Caco-2 (cell line): ENCODE results near the gene MEF2C. TPM values are rescaled to one million over a fixed set of nuclear protein-coding genes. Genes with fewer than 3 reads are reported as not detected.

Source experiments
- BruUV-seq: library from RNA; stranded (reverse); fragments of 400-500 nt; replicated peaks from 2 replicates; lab custom pipeline; 2021; lab: Mats Ljungman, UMichigan
- CTCF ChIA-PET: fragments of 300-600 bp; sonication (Branson Sonifier 250); formaldehyde crosslinking; loops from one replicate; lab custom pipeline; 2022; ENCODE audit warnings: antibody characterized with exemption; lab: Charles Lee
- POLR2A ChIA-PET: fragments of 300-600 bp; sonication (Branson Sonifier 250); formaldehyde crosslinking; loops from one replicate; lab custom pipeline; 2022; ENCODE audit warnings: antibody characterized with exemption; lab: Charles Lee
- DNase-seq, 2 experiments: peaks; one replicate each; pipeline versions ENCODE4 v3.0.0 to v3.0.0-alpha.2; 2020 to 2022
- H3K27me3 ChIP-seq: replicated peaks from 2 replicates; pipeline ENCODE4 v1.6.0; 2011; ENCODE audit warnings: low read length; ENCODE audit not compliant: control insufficient read depth, insufficient read depth
- H3K36me3 ChIP-seq: 2 replicates; pipeline ENCODE4 v1.5.1; 2011; ENCODE audit warnings: low read length; ENCODE audit not compliant: control insufficient read depth, insufficient read depth
- H3K4me1 ChIP-seq: fragments of 250-450 bp; sonication (Bioruptor Pico); 2 replicates; pipeline ENCODE4 v1.5.1; 2020; ENCODE audit warnings: mild to moderate bottlenecking
- H3K4me3 ChIP-seq: 2 replicates; pipeline ENCODE4 v1.5.1; 2011; ENCODE audit warnings: low read depth, mild to moderate bottlenecking, control low read depth, low read length
- H3K9me3 ChIP-seq: fragments of 250-450 bp; sonication (Bioruptor Pico); 2 replicates; pipeline ENCODE4 v1.5.1; 2020; ENCODE audit warnings: mild to moderate bottlenecking, moderate library complexity
- H3K27ac Mint-ChIP-seq: one replicate; pipeline ENCODE4 v1.8.0; 2022; ENCODE audit warnings: mixed read lengths; ENCODE audit not compliant: unreplicated experiment
- H3K27me3 Mint-ChIP-seq: one replicate; pipeline ENCODE4 v1.8.0; 2022; ENCODE audit warnings: mixed read lengths; ENCODE audit not compliant: insufficient read depth, unreplicated experiment
- H3K36me3 Mint-ChIP-seq: one replicate; pipeline ENCODE4 v1.8.0; 2022; ENCODE audit warnings: mild to moderate bottlenecking, mixed read lengths; ENCODE audit not compliant: insufficient read depth, unreplicated experiment
- H3K4me1 Mint-ChIP-seq: one replicate; pipeline ENCODE4 v1.8.0; 2022; ENCODE audit warnings: low read depth, mixed read lengths; ENCODE audit not compliant: unreplicated experiment
- H3K4me3 Mint-ChIP-seq: one replicate; pipeline ENCODE4 v1.8.0; 2022; ENCODE audit warnings: mild to moderate bottlenecking, moderate library complexity, mixed read lengths; ENCODE audit not compliant: unreplicated experiment
- H3K9me3 Mint-ChIP-seq: one replicate; pipeline ENCODE4 v1.8.0; 2022; ENCODE audit warnings: mixed read lengths; ENCODE audit not compliant: unreplicated experiment
- intact Hi-C: fragments of 100-400 bp; cut with micrococcal nuclease; formaldehyde crosslinking; loops from one replicate; pipeline ENCODE4 v1.10.0; 2022; ENCODE audit not compliant: unreplicated experiment
- total RNA-seq: library from RNA; stranded (reverse); gene quantifications from 2 replicates; pipeline ENCODE4 v1.2.3, GENCODE V29; 2022
- TF ChIP-seq, protein P1 (sequence below), 2 experiments: fragments of 200-600 bp in 1 of 2; IDR thresholded peaks; 1 replicate in 1 of 2; 2 replicates in 1 of 2; pipeline versions ENCODE4 v1.5.1 to v1.8.0; 2011 to 2022; ENCODE audit warnings: antibody characterized with exemption in 1 of 2, control low read depth in 1 of 2, inconsistent platforms in 1 of 2, low read depth in 1 of 2, low read length in 1 of 2, mild to moderate bottlenecking in 1 of 2, moderate library complexity in 1 of 2; ENCODE audit not compliant: insufficient read depth in 1 of 2, severe bottlenecking in 1 of 2, unreplicated experiment in 1 of 2

The MEF2C gene
- total RNA-seq, 1 experiment from 2014 or later: 1.5 TPM

GRCh38 chr5:88716101-88716500 is 166.9 kb downstream of the MEF2C start:
- CTCF ChIA-PET: no interaction called here
- TF ChIP-seq, protein P1, sequence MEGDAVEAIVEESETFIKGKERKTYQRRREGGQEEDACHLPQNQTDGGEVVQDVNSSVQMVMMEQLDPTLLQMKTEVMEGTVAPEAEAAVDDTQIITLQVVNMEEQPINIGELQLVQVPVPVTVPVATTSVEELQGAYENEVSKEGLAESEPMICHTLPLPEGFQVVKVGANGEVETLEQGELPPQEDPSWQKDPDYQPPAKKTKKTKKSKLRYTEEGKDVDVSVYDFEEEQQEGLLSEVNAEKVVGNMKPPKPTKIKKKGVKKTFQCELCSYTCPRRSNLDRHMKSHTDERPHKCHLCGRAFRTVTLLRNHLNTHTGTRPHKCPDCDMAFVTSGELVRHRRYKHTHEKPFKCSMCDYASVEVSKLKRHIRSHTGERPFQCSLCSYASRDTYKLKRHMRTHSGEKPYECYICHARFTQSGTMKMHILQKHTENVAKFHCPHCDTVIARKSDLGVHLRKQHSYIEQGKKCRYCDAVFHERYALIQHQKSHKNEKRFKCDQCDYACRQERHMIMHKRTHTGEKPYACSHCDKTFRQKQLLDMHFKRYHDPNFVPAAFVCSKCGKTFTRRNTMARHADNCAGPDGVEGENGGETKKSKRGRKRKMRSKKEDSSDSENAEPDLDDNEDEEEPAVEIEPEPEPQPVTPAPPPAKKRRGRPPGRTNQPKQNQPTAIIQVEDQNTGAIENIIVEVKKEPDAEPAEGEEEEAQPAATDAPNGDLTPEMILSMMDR (IDR thresholded peaks at IDR 0.05; ENCODE audit: insufficient read depth in 1 of 2, low read depth in 1 of 2, low read length in 1 of 2, severe bottlenecking in 1 of 2, unreplicated experiment in 1 of 2): no peak
- BruUV-seq: no TSS peak
- no peaks in the 10 kb centered on the region for H3K27me3 ChIP-seq
- Mint-ChIP-seq H3K27me3 (peaks cover 3% of the 10 kb centered on the region), H3K36me3 (no peaks in the 10 kb centered on the region), H3K27ac (no peak overlapping the region), H3K4me3 (no peak overlapping the region), H3K4me1 (no peaks in the 10 kb centered on the region), H3K9me3 (no peaks in the 10 kb centered on the region)
- H3K9me3 ChIP-seq: no peaks in the 10 kb centered on the region
- no peak overlapping the region for H3K4me3 ChIP-seq
- no peaks in the 10 kb centered on the region for H3K4me1 ChIP-seq
- no peak for DNase-seq
- intact Hi-C loops: no loop called here
- POLR2A ChIA-PET: no interaction called here
- no peaks in the 10 kb centered on the region for H3K36me3 ChIP-seq

DNA sequence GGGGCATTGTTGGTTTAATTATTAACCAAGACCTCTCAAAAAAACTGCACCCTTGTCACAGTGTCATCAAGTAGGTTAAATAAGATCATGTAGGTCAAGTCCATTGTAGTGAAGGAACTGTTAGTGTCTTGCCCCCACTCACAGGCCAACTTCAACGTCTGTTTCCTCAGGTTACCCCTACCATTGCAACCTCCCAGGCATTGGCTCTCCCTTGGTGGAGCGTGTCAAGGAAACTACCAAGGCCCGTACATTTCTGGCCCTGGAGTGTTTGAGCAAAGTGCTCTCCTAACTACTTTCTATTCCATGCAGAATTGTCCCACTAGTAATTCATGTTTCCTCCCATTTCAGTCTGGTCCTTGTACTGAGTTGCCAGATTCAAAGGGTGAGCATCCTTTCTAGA is 167.5 kb downstream of the MEF2C start:
- POLR2A ChIA-PET: no interaction called here
- no peak overlapping the region for H3K4me3 Mint-ChIP-seq
- intact Hi-C loops: no loop called here

GRCh38 chr5:88713818-88714217 is 169.2 kb downstream of the MEF2C start:
- CTCF ChIA-PET: interaction anchor here (0.5 kb wide), 1 partner anchor 998 kb away, joined by 3 read pairs; no protein-coding TSS in a partner anchor

More for the DNA sequence above, 167.5 kb downstream of the MEF2C start:
- Mint-ChIP-seq H3K4me1 (no peaks in the 10 kb centered on the region), H3K9me3 (no peaks in the 10 kb centered on the region), H3K36me3 (no peaks in the 10 kb centered on the region), H3K27me3 (peaks cover 3% of the 10 kb centered on the region), H3K27ac (no peak overlapping the region)
- Histone ChIP-seq H3K36me3 (no peaks in the 10 kb centered on the region), H3K27me3 (no peaks in the 10 kb centered on the region), H3K4me1 (no peaks in the 10 kb centered on the region), H3K4me3 (no peak overlapping the region), H3K9me3 (no peaks in the 10 kb centered on the region)
- BruUV-seq: no TSS peak
- CTCF ChIA-PET: no interaction called here
- TF ChIP-seq, protein P1 (IDR thresholded peaks at IDR 0.05; ENCODE audit: insufficient read depth in 1 of 2, low read depth in 1 of 2, low read length in 1 of 2, severe bottlenecking in 1 of 2, unreplicated experiment in 1 of 2): no peak
- no peak for DNase-seq

More at GRCh38 chr5:88713818-88714217, 169.2 kb downstream of the MEF2C start:
- POLR2A ChIA-PET: no interaction called here
- Mint-ChIP-seq H3K4me1 (no peaks in the 10 kb centered on the region), H3K36me3 (no peaks in the 10 kb centered on the region), H3K27ac (no peak overlapping the region), H3K9me3 (no peaks in the 10 kb centered on the region), H3K4me3 (no peak overlapping the region), H3K27me3 (peaks cover 3% of the 10 kb centered on the region)
- Histone ChIP-seq H3K27me3 (no peaks in the 10 kb centered on the region), H3K36me3 (no peaks in the 10 kb centered on the region), H3K4me1 (no peaks in the 10 kb centered on the region), H3K9me3 (no peaks in the 10 kb centered on the region), H3K4me3 (no peak overlapping the region)
- TF ChIP-seq, protein P1 (IDR thresholded peaks at IDR 0.05; ENCODE audit: insufficient read depth in 1 of 2, low read depth in 1 of 2, low read length in 1 of 2, severe bottlenecking in 1 of 2, unreplicated experiment in 1 of 2): no peak
- intact Hi-C loops: no loop called here
- no TSS peak for BruUV-seq
- DNase-seq: no peak
